HepG2 (cell line): ENCODE results near the gene SLC26A2. TPM values are rescaled to one million over a fixed set of nuclear protein-coding genes. Genes with fewer than 3 reads are reported as not detected.

Experiments
- CBX2 ChIP-seq, 2 experiments: fragments of 200-600 bp in 1 of 2; sonication (generic); formaldehyde crosslinking in 1 of 2; IDR thresholded peaks; 2 replicates each; pipeline versions ENCODE4 v1.7.0 to v1.8.1; 2018 to 2022; ENCODE audit warnings: low read depth in 2 of 2, low read length in 1 of 2, mild to moderate bottlenecking in 1 of 2, missing genetic modification reagents in 1 of 2
- CEBPB ChIP-seq: IDR thresholded peaks from 2 replicates; pipeline ENCODE4 v1.6.1; 2011; ENCODE audit warnings: low read depth, low read length, improper control_type of control experiment, borderline replicate concordance
- CERS6 ChIP-seq: sonication (generic); formaldehyde crosslinking; IDR thresholded peaks from 2 replicates; pipeline ENCODE4 v1.5.0; 2020; ENCODE audit warnings: missing genetic modification reagents
- CHCHD3 ChIP-seq: sonication (generic); formaldehyde crosslinking; IDR thresholded peaks from 2 replicates; pipeline ENCODE4 v1.8.0; 2022; ENCODE audit warnings: mild to moderate bottlenecking, missing genetic modification reagents, moderate library complexity
- EHMT2 ChIP-seq: fragments of 200-600 bp; sonication (generic); IDR thresholded peaks from 2 replicates; pipeline ENCODE4 v1.7.0; 2017; ENCODE audit warnings: antibody characterized with exemption, low read depth, low read length, borderline replicate concordance
- ESRRA ChIP-seq: sonication (generic); formaldehyde crosslinking; IDR thresholded peaks from 2 replicates; pipeline ENCODE4 v1.5.1; 2020; ENCODE audit warnings: mild to moderate bottlenecking, low read depth, missing genetic modification reagents
- HDAC2 ChIP-seq: sonication (generic); formaldehyde crosslinking; IDR thresholded peaks from 2 replicates; pipeline ENCODE4 v1.4.0; 2020; ENCODE audit warnings: missing genetic modification reagents
- HMG20A ChIP-seq: IDR thresholded peaks from 2 replicates; pipeline ENCODE4 v1.6.1; 2016; ENCODE audit warnings: borderline replicate concordance
- MEIS2 ChIP-seq: sonication (generic); formaldehyde crosslinking; IDR thresholded peaks from 2 replicates; pipeline ENCODE4 v1.9.0; 2021; ENCODE audit warnings: mild to moderate bottlenecking, missing genetic modification reagents
- SATB2 ChIP-seq: sonication (generic); formaldehyde crosslinking; IDR thresholded peaks from 2 replicates; pipeline ENCODE4 v1.5.0; 2020; ENCODE audit warnings: missing genetic modification reagents
- SMAD3 ChIP-seq: sonication (generic); formaldehyde crosslinking; IDR thresholded peaks from 2 replicates; pipeline ENCODE4 v1.4.0; 2020; ENCODE audit warnings: missing genetic modification reagents
- TCF12 ChIP-seq, 2 experiments: fragments of 450-650 bp in 1 of 2; sonication (generic) in 1 of 2; formaldehyde crosslinking in 1 of 2; IDR thresholded peaks; 2 replicates each; pipeline versions ENCODE4 v1.6.1 to v1.8.0; 2017 to 2022; ENCODE audit warnings: antibody characterized with exemption in 1 of 2, mild to moderate bottlenecking in 1 of 2, missing genetic modification reagents in 1 of 2, moderate library complexity in 1 of 2
- XBP1 ChIP-seq: sonication (generic); formaldehyde crosslinking; IDR thresholded peaks from 2 replicates; pipeline ENCODE4 v1.5.0; 2020; ENCODE audit warnings: missing genetic modification reagents
- ZBTB14 ChIP-seq: sonication (generic); formaldehyde crosslinking; IDR thresholded peaks from 2 replicates; pipeline ENCODE4 v1.4.0; 2020; ENCODE audit warnings: missing genetic modification reagents
- ZMYM3 ChIP-seq: sonication (generic); formaldehyde crosslinking; IDR thresholded peaks from 2 replicates; pipeline ENCODE4 v1.5.1; 2020; ENCODE audit warnings: mild to moderate bottlenecking, missing genetic modification reagents
- ZNF160 ChIP-seq: sonication (generic); formaldehyde crosslinking; IDR thresholded peaks from 2 replicates; pipeline ENCODE4 v1.8.0; 2022; ENCODE audit warnings: mild to moderate bottlenecking, inconsistent platforms, missing genetic modification reagents
- ZNF432 ChIP-seq: sonication (generic); formaldehyde crosslinking; IDR thresholded peaks from 2 replicates; pipeline ENCODE4 v1.5.0; 2020; ENCODE audit warnings: missing genetic modification reagents, mild to moderate bottlenecking, borderline replicate concordance
- ZNF547 ChIP-seq: sonication (generic); formaldehyde crosslinking; IDR thresholded peaks from 2 replicates; pipeline ENCODE4 v1.5.1; 2020; ENCODE audit warnings: mild to moderate bottlenecking, missing genetic modification reagents
- ZNF768 ChIP-seq: sonication (generic); formaldehyde crosslinking; IDR thresholded peaks from 2 replicates; pipeline ENCODE4 v1.4.0; 2020; ENCODE audit warnings: missing genetic modification reagents
- polyA plus RNA-seq, 8 experiments: library from polyadenylated mRNA; depleted of rRNA in 3 of 8; stranded (reverse) in 7 of 8; unstranded in 1 of 8; fragments of >200 nt; fragmentation: Illumina TruSeq in 4 of 8; extraction: Trizol in 4 of 8; gene quantifications; 2 replicates each; pipeline versions ENCODE4 v1.2.1 to v1.2.3, GENCODE V29; 2011 to 2016; ENCODE audit warnings: low read depth in 4 of 8, missing spikeins in 1 of 8, mixed read lengths in 1 of 8; ENCODE audit not compliant: insufficient read depth in 1 of 8
- total RNA-seq, 5 experiments: library from RNA; depleted of rRNA; stranded (reverse); fragments of >200 nt; fragmentation: Illumina TruSeq; extraction: Trizol; gene quantifications; 2 replicates each; pipeline ENCODE4 v1.2.3, GENCODE V29; 2016; ENCODE audit warnings: low read depth in 1 of 5
- TF ChIP-seq, protein P1 (sequence below): IDR thresholded peaks from 2 replicates; pipeline ENCODE4 v1.6.1; 2012; ENCODE audit warnings: low read length, improper control_type of control experiment
- TF ChIP-seq, protein P2 (sequence below): sonication (generic); formaldehyde crosslinking; IDR thresholded peaks from 2 replicates; pipeline ENCODE4 v1.4.0; 2020; ENCODE audit warnings: mild to moderate bottlenecking, missing genetic modification reagents
- TF ChIP-seq, protein P3 (sequence below): sonication (generic); formaldehyde crosslinking; IDR thresholded peaks from 2 replicates; pipeline ENCODE4 v1.8.0; 2023; ENCODE audit warnings: mild to moderate bottlenecking, missing genetic modification reagents

SLC26A2 gene
- total and polyA plus RNA-seq, 2 of the 13 experiments (the other 11 are each of a cell fraction or from before 2014, with no cell fraction given), result 2.2 to 7.9 TPM

DNA sequence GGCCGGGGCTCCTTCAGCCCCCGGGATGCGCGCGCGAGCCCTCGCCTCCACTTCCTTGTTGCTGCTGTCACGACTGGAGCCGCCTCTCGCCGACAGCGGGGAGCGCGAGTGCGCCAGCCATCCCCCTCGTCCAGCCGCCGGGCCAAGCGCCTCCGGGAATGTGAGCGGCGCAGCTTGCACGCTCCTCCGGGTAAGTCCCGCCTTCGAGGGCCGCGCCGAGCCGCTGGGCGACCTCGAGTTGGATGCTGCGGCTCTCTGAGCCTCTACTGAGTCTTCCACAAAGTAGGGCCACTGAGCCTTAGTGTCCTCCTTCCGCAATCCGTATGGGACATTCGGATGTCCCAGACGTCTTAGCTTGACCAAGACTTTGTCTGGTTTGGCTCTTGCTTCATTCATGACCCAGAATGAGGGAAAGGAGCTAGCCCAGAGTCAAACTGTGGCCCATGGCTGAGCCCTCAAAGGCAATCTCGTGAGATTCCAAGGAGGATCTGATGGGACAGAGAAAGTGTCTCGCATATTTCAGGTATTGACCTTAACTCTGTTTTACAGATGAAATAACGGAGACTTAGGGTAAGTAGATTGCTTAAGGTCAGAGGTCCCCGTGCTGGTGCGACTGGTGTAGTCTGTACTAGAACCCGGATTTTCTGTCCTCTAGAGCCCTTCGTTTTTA, 40.6 kb downstream of the SLC26A2 start (continued):
- TF ChIP-seq TCF12 (IDR thresholded peaks at IDR 0.05) (no peak), TCF12 (CRISPR knock-in tag; IDR thresholded peaks at IDR 0.05) (no peak), MEIS2 (CRISPR knock-in tag) (0 out of 2 replicates have a peak, but pooled peaks have one; percentile 0), SATB2 (CRISPR knock-in tag) (no peak), ZMYM3 (CRISPR knock-in tag) (peak; percentile 90), ZBTB14 (CRISPR knock-in tag) (0 out of 2 replicates have a peak, but pooled peaks have one; percentile 19), ZNF160 (no peak), CEBPB (no peak), ZNF547 (CRISPR knock-in tag) (no peak; the same call in 1 of the 2 replicates), CBX2 (IDR thresholded peaks at IDR 0.05; ENCODE audit: low read depth, low read length) (peak; percentile 89), CBX2 (CRISPR knock-in tag; IDR thresholded peaks at IDR 0.05; ENCODE audit: low read depth) (no peak), HMG20A (no peak), EHMT2 (no peak), HDAC2 (no peak), ESRRA (CRISPR knock-in tag) (no peak), CERS6 (CRISPR knock-in tag) (no peak), ZNF432 (CRISPR knock-in tag) (no peak), ZNF768 (CRISPR knock-in tag) (peak; percentile 100), CHCHD3 (CRISPR knock-in tag) (no peak), XBP1 (CRISPR knock-in tag) (no peak), SMAD3 (CRISPR knock-in tag) (no peak)
- TF ChIP-seq, protein P1, sequence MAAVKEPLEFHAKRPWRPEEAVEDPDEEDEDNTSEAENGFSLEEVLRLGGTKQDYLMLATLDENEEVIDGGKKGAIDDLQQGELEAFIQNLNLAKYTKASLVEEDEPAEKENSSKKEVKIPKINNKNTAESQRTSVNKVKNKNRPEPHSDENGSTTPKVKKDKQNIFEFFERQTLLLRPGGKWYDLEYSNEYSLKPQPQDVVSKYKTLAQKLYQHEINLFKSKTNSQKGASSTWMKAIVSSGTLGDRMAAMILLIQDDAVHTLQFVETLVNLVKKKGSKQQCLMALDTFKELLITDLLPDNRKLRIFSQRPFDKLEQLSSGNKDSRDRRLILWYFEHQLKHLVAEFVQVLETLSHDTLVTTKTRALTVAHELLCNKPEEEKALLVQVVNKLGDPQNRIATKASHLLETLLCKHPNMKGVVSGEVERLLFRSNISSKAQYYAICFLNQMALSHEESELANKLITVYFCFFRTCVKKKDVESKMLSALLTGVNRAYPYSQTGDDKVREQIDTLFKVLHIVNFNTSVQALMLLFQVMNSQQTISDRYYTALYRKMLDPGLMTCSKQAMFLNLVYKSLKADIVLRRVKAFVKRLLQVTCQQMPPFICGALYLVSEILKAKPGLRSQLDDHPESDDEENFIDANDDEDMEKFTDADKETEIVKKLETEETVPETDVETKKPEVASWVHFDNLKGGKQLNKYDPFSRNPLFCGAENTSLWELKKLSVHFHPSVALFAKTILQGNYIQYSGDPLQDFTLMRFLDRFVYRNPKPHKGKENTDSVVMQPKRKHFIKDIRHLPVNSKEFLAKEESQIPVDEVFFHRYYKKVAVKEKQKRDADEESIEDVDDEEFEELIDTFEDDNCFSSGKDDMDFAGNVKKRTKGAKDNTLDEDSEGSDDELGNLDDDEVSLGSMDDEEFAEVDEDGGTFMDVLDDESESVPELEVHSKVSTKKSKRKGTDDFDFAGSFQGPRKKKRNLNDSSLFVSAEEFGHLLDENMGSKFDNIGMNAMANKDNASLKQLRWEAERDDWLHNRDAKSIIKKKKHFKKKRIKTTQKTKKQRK, result no peak
- TF ChIP-seq, protein P2, sequence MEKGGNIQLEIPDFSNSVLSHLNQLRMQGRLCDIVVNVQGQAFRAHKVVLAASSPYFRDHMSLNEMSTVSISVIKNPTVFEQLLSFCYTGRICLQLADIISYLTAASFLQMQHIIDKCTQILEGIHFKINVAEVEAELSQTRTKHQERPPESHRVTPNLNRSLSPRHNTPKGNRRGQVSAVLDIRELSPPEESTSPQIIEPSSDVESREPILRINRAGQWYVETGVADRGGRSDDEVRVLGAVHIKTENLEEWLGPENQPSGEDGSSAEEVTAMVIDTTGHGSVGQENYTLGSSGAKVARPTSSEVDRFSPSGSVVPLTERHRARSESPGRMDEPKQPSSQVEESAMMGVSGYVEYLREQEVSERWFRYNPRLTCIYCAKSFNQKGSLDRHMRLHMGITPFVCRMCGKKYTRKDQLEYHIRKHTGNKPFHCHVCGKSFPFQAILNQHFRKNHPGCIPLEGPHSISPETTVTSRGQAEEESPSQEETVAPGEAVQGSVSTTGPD (CRISPR knock-in tag), result no peak
- TF ChIP-seq, protein P3, sequence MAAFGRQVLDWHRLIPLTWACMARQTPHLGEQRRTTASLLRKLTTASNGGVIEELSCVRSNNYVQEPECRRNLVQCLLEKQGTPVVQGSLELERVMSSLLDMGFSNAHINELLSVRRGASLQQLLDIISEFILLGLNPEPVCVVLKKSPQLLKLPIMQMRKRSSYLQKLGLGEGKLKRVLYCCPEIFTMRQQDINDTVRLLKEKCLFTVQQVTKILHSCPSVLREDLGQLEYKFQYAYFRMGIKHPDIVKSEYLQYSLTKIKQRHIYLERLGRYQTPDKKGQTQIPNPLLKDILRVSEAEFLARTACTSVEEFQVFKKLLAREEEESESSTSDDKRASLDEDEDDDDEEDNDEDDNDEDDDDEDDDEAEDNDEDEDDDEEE (CRISPR knock-in tag), result 0 out of 2 replicates have a peak, but pooled peaks have one; percentile 40
